Retinal pigment epithelial cell (primary cell): ENCODE data around the gene MYBPHL.

Experiments used
- DNase-seq: peaks from one replicate; pipeline ENCODE4 v3.0.0-alpha.2; 2010; ENCODE audit warnings: low read depth
- H3K4me3 ChIP-seq: 2 replicates; pipeline ENCODE4 v1.5.1; 2011; ENCODE audit warnings: mild to moderate bottlenecking, low read length, control low read depth, moderate library complexity
- TF ChIP-seq, protein P1 (sequence below): conservative IDR thresholded peaks from 2 replicates; pipeline ENCODE4 v1.5.1; 2011; ENCODE audit warnings: low read depth, low read length, control low read depth, inconsistent platforms

The MYBPHL gene

GRCh38 chr1:109298666-109299557 is 7.9 kb downstream of the MYBPHL start:
- no peak for DNase-seq
- TF ChIP-seq, protein P1, sequence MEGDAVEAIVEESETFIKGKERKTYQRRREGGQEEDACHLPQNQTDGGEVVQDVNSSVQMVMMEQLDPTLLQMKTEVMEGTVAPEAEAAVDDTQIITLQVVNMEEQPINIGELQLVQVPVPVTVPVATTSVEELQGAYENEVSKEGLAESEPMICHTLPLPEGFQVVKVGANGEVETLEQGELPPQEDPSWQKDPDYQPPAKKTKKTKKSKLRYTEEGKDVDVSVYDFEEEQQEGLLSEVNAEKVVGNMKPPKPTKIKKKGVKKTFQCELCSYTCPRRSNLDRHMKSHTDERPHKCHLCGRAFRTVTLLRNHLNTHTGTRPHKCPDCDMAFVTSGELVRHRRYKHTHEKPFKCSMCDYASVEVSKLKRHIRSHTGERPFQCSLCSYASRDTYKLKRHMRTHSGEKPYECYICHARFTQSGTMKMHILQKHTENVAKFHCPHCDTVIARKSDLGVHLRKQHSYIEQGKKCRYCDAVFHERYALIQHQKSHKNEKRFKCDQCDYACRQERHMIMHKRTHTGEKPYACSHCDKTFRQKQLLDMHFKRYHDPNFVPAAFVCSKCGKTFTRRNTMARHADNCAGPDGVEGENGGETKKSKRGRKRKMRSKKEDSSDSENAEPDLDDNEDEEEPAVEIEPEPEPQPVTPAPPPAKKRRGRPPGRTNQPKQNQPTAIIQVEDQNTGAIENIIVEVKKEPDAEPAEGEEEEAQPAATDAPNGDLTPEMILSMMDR = no peak
- no peak overlapping the region for H3K4me3 ChIP-seq

- DNase-seq = no peak
- TF ChIP-seq, protein P1 = no peak
- no peak overlapping the region for H3K4me3 ChIP-seq
Observed at GRCh38 chr1:109296782-109297181, 10.0 kb downstream of the MYBPHL start.

- H3K4me3 ChIP-seq = no peak overlapping the region
- TF ChIP-seq, protein P1 = no peak
- DNase-seq = no peak
Observed at GRCh38 chr1:109295712-109296415, 10.9 kb downstream of the MYBPHL start.

DNA sequence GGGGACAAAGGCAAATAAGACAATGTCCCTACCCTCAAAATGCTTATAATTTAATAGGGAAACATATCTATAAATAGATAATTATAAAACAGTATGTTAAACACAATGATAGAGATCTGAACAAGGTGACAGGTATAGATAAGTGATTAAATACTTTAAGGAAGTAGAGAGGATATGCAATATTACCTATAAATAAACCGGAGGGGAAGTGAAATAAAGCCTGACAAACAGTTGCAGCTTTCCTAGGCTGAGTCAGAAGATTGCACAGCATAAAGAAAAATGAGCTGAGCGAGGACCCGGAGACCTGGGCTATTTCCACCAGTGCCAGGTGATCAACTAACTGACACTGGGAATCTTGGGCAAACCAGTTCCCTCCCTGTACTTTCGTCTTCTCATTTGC is 12.3 kb downstream of the MYBPHL start:
- no peak overlapping the region for H3K4me3 ChIP-seq
- TF ChIP-seq, protein P1 = no peak
- no peak for DNase-seq

DNA sequence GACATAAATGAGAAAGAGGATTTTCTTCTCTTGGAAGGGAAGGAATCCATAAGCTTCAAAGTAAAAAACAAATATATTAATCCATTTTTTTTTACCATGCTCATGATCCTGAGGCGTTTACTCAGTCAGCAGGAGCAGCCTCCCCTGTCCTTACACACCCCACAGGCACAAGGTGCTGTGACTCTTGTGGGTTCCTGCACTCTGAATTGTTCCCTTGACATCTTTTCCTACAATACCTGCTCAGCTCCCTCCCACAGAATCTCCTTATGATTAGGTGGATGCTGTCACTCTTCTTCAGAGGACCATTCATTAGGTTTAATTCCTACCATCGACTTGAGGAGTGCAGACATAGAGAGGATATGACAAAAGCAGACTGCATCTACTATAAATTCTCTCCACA is 13.8 kb downstream of the MYBPHL start:
- DNase-seq = no peak
- TF ChIP-seq, protein P1 = no peak

GRCh38 chr1:109292364-109292763 is 14.4 kb downstream of the MYBPHL start:
- DNase-seq = no peak
- no peak overlapping the region for H3K4me3 ChIP-seq
- TF ChIP-seq, protein P1 = no peak

More for the DNA sequence above, 13.8 kb downstream of the MYBPHL start:
- no peak overlapping the region for H3K4me3 ChIP-seq

DNA sequence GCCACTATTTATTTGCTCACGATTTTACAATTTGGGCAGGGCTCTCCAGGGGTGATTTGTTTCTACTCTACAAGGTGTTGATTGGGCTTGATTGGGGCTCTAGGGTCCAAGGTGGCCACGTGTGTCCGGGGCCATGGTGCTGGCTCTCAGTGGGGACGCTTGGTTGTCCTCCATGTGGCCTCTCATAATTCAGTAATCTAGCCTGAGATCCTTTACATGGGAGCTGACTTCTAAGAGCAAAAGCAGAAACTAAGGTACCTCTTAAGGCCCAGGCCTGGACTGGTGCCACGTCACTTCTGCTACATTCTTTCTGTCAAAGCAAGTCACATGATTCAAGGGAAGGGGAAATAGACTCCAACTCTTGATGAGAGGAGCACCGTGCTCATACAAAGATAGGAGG is 15.8 kb downstream of the MYBPHL start:
- DNase-seq = no peak
- TF ChIP-seq, protein P1 = no peak
- H3K4me3 ChIP-seq = no peak overlapping the region
